ENCODE data around the gene TMEM256. TPM values are rescaled to one million over a fixed set of nuclear protein-coding genes. Genes with fewer than 3 reads are reported as not detected.

TMEM256 gene
- total RNA-seq, 1 donor from 2014 or later, result 54.7 TPM

DNA sequence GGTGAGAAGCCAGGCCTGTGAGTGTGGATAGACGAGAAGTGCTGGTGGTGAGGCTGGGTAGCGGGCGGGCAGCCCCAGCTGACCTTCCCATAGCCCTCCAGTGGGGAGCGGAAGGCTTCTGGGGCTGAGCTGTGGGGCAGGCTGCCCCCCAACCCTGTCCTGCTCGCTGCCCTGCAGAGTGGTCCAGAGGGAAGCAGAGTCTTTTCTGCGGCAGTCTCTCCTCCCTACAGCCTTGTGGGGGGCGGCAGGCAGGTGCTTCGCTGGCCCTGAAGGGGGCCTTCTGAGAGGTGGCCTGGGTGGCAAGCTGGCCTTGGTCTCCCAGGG, 7.5 kb upstream of the TMEM256 start:
- H3K4me1 Mint-ChIP-seq (ENCODE audit: low read depth), result no peaks in the 10 kb centered on the region
- H3K27ac Mint-ChIP-seq, result no peak overlapping the region
- H3K4me3 Mint-ChIP-seq, result no peak overlapping the region
- intact Hi-C loops (cut with micrococcal nuclease), result no loop called here
- no peak for DNase-seq (ENCODE audit: low spot score)
- no peaks in the 10 kb centered on the region for H3K9me3 Mint-ChIP-seq
- H3K36me3 Mint-ChIP-seq (ENCODE audit: low read depth), result no peaks in the 10 kb centered on the region
- H3K27me3 Mint-ChIP-seq (ENCODE audit: insufficient read depth), result peaks cover 15% of the 10 kb centered on the region

GRCh38 chr17:7410634-7411426, 6.9 kb upstream of the TMEM256 start:
- H3K27me3 Mint-ChIP-seq (ENCODE audit: insufficient read depth), result peaks cover 20% of the 10 kb centered on the region
- H3K36me3 Mint-ChIP-seq (ENCODE audit: low read depth), result peaks cover under 1% of the 10 kb centered on the region
- H3K27ac Mint-ChIP-seq, result no peak overlapping the region
- DNase-seq (ENCODE audit: low spot score), result no peak
- no peak overlapping the region for H3K4me3 Mint-ChIP-seq
- peaks cover 4% of the 10 kb centered on the region for H3K4me1 Mint-ChIP-seq (ENCODE audit: low read depth)
- intact Hi-C loops (cut with micrococcal nuclease), result no loop called here
- no peaks in the 10 kb centered on the region for H3K9me3 Mint-ChIP-seq

DNA sequence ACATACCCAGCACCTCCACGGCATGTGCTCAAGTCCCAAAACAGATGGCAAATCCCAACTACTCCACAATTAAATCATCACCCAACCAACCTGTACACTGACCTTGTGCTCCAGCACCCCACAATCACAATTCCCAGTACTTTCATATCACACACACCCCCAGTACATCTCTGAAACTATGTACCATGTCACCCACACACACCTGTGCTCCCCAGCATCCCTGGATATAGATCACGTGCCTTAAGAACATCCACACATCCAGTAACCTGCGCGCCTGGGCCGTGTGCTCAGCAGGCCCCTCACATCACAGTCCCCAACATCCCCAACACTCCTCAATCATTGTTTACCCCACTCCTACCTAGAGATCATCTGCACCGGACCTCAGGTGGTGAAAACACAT, 5.8 kb upstream of the TMEM256 start:
- intact Hi-C loops (cut with micrococcal nuclease), result no loop called here
- H3K27me3 Mint-ChIP-seq (ENCODE audit: insufficient read depth), result peaks cover 24% of the 10 kb centered on the region
- H3K36me3 Mint-ChIP-seq (ENCODE audit: low read depth), result peaks cover 2% of the 10 kb centered on the region
- H3K4me3 Mint-ChIP-seq, result no peak overlapping the region
- no peaks in the 10 kb centered on the region for H3K9me3 Mint-ChIP-seq
- H3K4me1 Mint-ChIP-seq (ENCODE audit: low read depth), result peaks cover 6% of the 10 kb centered on the region
- DNase-seq (ENCODE audit: low spot score), result no peak
- no peak overlapping the region for H3K27ac Mint-ChIP-seq

DNA sequence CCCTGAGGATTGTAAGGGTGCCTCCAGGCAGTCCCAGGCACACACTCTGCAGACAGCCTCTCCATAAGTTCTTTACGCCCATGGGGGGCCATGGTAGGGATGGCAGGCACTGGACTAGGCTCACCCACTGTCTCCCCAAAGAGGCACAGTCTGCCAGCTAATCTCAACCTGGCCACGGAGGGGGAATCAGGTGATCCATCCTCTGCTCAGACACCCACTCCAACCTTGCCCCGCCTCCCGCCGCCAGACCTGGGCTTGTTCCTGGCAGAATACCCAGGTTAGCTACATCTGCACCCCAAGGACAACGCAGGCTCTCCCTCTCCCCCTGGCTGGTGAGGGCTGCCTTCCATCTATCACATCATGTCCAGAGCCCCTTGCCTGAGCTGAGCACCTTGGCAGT, 5.0 kb upstream of the TMEM256 start:
- intact Hi-C loops (cut with micrococcal nuclease), result no loop called here
- H3K27me3 Mint-ChIP-seq (ENCODE audit: insufficient read depth), result peaks cover 28% of the 10 kb centered on the region

DNA sequence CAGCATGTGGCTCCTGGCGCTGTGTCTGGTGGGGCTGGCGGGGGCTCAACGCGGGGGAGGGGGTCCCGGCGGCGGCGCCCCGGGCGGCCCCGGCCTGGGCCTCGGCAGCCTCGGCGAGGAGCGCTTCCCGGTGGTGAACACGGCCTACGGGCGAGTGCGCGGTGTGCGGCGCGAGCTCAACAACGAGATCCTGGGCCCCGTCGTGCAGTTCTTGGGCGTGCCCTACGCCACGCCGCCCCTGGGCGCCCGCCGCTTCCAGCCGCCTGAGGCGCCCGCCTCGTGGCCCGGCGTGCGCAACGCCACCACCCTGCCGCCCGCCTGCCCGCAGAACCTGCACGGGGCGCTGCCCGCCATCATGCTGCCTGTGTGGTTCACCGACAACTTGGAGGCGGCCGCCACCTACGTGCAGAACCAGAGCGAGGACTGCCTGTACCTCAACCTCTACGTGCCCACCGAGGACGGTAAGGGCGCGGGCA, 4.4 kb upstream of the TMEM256 start:
- Mint-ChIP-seq H3K4me1 (ENCODE audit: low read depth) (peaks cover 7% of the 10 kb centered on the region), H3K4me3 (no peak overlapping the region), H3K27me3 (ENCODE audit: insufficient read depth) (peaks cover 28% of the 10 kb centered on the region), H3K36me3 (ENCODE audit: low read depth) (peaks cover 2% of the 10 kb centered on the region), H3K27ac (no peak overlapping the region), H3K9me3 (no peaks in the 10 kb centered on the region)
- DNase-seq (ENCODE audit: low spot score), result no peak
- intact Hi-C loops (cut with micrococcal nuclease), result no loop called here

More for the DNA sequence above, 5.0 kb upstream of the TMEM256 start:
- peaks cover 6% of the 10 kb centered on the region for H3K4me1 Mint-ChIP-seq (ENCODE audit: low read depth)
- H3K4me3 Mint-ChIP-seq, result no peak overlapping the region
- no peaks in the 10 kb centered on the region for H3K9me3 Mint-ChIP-seq
- no peak overlapping the region for H3K27ac Mint-ChIP-seq
- H3K36me3 Mint-ChIP-seq (ENCODE audit: low read depth), result peaks cover 2% of the 10 kb centered on the region
- no peak for DNase-seq (ENCODE audit: low spot score)

DNA sequence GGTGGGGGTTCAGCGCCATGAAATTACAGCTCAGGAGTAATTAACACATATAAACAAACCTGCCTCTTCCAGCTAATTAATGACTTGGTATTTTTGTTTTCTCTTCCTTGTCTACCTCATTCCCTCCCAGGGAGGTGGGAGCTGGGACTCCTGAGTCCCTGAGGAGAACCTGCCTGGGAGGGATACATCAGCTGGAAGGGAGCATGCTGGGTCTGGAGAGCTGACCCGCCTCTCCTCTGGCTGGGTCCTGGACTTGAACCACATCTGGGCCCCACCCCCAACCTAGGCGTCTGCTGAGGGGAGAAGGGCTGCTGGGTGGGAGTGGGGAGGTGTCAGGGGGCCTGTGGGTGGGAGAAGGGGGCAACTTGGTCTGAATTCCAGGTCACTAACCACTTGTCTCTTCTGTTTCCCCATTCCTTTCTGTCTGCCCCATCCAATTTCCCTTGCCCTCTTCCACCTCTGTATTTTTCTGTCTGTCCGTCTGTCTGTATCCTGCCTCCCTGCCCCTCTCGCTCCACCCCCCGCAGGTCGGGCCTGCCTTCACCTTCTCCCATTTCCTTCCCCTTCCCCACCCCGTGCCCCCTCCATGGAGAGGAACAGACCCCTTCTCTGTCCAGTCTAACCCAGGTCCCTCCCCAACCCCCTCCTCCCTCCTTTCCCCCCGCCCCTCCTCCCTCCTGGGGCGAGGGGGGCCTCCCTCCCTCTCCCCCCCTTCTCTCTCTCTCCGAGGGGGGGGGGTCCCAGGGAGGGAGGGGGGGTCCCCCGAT, 3.8 kb upstream of the TMEM256 start, which contains the start of gene NLGN2:
Gene NLGN2 (plus strand): TSS at position 361 of the 767 bp plus-strand sequence. CDS start 411 bp downstream, outside the sequence.
- DNase-seq (ENCODE audit: low spot score), result no peak
- intact Hi-C loops (cut with micrococcal nuclease), result no loop called here
- peak within 1 kb of the TSS; percentile 58 for H3K4me3 Mint-ChIP-seq
- no peaks in the 10 kb centered on the region for H3K9me3 Mint-ChIP-seq
- H3K27me3 Mint-ChIP-seq (ENCODE audit: insufficient read depth), result peaks cover 26% of the 10 kb centered on the region
- H3K27ac Mint-ChIP-seq, result no peak within 1 kb of the TSS
- H3K4me1 Mint-ChIP-seq (ENCODE audit: low read depth), result peaks cover 13% of the 10 kb centered on the region
- peaks cover 2% of the 10 kb centered on the region for H3K36me3 Mint-ChIP-seq (ENCODE audit: low read depth)

DNA sequence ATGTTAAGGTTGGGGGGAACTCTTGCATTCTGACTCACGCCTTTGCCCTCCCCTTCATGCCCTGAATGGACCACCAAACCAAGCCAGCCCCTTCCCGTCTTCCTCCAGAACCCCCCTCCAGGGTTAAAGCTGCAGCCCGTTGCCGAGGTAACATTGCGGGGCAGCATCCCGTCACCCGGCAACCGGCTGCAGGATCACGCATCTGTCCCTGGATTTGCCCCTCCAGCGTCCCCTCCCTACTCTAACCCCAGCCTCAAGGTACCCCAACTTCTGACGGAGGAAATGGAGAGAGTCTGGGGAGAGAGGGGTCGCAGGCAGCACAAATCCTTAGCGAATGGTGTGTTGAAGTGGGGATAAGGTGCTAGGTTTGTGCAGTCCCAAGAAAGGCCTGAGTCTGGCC, 3.2 kb upstream of the TMEM256 start:
- DNase-seq (ENCODE audit: low spot score), result no peak
- intact Hi-C loops (cut with micrococcal nuclease), result no loop called here
- H3K4me3 Mint-ChIP-seq, result peak overlapping the region; percentile 58
- peaks cover 13% of the 10 kb centered on the region for H3K4me1 Mint-ChIP-seq (ENCODE audit: low read depth)
- H3K27ac Mint-ChIP-seq, result no peak overlapping the region
- H3K9me3 Mint-ChIP-seq, result no peaks in the 10 kb centered on the region
- H3K27me3 Mint-ChIP-seq (ENCODE audit: insufficient read depth), result peaks cover 26% of the 10 kb centered on the region
- H3K36me3 Mint-ChIP-seq (ENCODE audit: low read depth), result peaks cover 2% of the 10 kb centered on the region

DNA sequence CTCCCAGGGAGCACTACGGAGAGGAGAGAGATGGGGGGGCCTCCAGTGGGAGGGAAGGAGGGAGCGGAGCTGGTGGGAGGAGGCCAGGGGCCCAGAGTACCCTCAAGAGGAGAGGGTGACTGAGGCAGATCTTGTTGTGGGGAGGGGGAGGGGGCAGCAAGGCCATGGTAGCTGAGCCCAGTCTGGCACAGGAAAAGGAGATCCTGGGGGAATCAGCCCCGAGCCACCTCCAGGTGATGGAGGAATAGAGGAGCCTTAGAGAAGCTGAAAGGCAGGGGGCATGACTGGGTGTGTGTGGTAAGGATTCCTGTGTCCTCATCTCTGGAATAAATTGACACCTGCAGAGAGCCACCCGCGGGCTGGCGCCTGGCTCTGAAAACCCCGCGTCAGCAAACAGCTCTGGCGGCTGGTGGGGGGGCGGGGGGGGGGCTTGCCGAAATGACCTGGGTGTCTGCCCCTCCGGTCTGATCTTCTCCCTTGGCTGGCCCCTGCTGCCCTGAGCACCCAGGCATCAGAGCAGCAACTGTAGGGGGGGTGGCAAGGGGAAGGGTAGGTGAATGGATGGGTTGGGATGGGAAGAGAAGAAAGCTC, 2.4 kb upstream of the TMEM256 start:
- DNase-seq (ENCODE audit: low spot score), result no peak
- Mint-ChIP-seq H3K27me3 (ENCODE audit: insufficient read depth) (peaks cover 26% of the 10 kb centered on the region), H3K4me3 (peak overlapping the region; percentile 72), H3K27ac (peak overlapping the region; percentile 4), H3K4me1 (ENCODE audit: low read depth) (peaks cover 13% of the 10 kb centered on the region), H3K36me3 (ENCODE audit: low read depth) (peaks cover 2% of the 10 kb centered on the region), H3K9me3 (no peaks in the 10 kb centered on the region)
- intact Hi-C loops (cut with micrococcal nuclease), result no loop called here

DNA sequence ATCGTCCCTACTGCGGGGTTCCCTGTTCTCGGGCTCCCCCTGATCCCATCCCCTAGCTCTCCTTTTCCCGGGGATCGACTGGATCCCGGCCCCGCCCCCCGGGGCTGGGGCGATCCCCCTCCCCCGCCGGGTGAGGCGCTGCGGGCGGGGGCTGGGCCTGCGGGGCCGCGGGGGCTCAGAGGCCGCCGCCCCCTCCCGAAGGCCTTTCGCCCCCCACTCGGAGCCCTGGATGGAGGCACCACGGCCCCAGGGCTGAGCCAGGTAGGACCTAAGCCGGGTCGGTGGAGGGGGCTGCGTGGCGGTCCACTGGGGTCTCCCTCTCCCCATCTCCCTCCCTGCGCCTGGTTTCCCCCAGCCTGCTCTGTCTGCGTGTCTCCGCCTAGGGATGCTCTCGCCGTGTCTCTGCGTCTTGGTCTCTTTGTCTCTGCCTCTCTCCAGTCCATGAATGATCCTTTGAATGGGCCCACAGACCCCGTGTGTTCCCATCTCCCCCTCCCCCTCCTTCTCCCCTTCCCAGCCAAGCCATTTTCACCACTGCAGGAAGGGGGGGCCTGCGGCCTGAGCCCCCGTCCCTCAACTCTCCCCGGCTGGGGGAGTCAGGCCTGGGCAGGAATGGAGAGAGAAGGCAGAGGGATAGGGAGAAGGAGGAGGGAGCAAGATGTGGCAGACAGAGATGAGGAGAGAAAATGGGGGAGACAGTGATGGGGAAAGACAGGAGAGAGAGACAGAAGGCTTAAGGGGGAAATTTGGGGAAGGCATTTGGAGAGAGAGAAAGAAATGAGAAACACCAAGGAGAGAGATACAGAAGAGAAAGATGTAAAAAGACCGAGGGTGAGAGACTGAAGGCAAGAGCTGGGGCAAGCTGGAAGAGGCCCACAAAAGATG, 1.7 kb upstream of the TMEM256 start:
- Mint-ChIP-seq H3K27ac (peak overlapping the region; percentile 70), H3K27me3 (ENCODE audit: insufficient read depth) (peaks cover 26% of the 10 kb centered on the region), H3K4me1 (ENCODE audit: low read depth) (peaks cover 13% of the 10 kb centered on the region), H3K36me3 (ENCODE audit: low read depth) (peaks cover 2% of the 10 kb centered on the region), H3K9me3 (no peaks in the 10 kb centered on the region), H3K4me3 (peak overlapping the region; percentile 77)
- DNase-seq (ENCODE audit: low spot score), result no peak
- intact Hi-C loops (cut with micrococcal nuclease), result no loop called here

DNA sequence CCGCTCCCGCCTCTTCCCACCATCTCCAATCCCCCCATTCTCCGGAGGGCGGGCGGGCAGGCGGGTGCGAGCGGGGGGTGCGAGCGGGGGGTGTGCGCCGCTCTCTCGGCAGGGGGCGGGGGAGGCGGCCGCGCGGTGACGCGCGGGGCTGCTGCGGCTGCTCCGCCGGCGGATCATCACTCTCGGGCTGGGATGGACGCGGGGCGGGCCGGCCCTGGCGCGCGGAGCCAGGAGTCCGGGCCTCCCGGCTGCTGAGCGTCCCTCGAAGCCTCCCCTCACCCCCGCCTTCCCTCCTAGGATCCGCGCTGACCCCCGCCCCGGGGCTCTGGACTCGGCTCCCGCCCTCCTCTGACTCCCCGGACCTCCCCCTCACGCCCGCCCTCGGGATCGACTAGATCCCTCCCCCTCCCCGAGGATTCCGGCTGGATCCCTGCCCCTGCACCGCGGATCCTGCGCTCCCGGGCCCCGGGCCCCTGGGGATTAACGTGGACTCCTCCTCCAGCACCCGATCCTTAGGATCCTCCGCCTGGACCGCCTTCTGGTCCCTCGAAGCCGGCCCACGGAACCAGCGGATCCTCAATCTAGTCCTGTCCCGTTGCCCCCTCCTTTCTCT, 946 bp upstream of the TMEM256 start:
- Mint-ChIP-seq H3K4me3 (peak overlapping the region; percentile 92), H3K27me3 (ENCODE audit: insufficient read depth) (peaks cover 22% of the 10 kb centered on the region), H3K27ac (peak overlapping the region; percentile 95), H3K36me3 (ENCODE audit: low read depth) (peaks cover 2% of the 10 kb centered on the region), H3K4me1 (ENCODE audit: low read depth) (peaks cover 13% of the 10 kb centered on the region), H3K9me3 (no peaks in the 10 kb centered on the region)
- DNase-seq (ENCODE audit: low spot score), result no peak
- intact Hi-C loops (cut with micrococcal nuclease), result loop anchor here (1.0 to 5.0 kb wide), 19 partner anchors 11 to 963 kb away; partner anchors contain the start of genes CNTROB, CTDNEP1, EIF5A and ELP5

- peaks cover 13% of the 10 kb centered on the region for H3K4me1 Mint-ChIP-seq (ENCODE audit: low read depth)
- H3K4me3 Mint-ChIP-seq, result peak overlapping the region; percentile 92
- H3K36me3 Mint-ChIP-seq (ENCODE audit: low read depth), result peaks cover 2% of the 10 kb centered on the region
- intact Hi-C loops (cut with micrococcal nuclease), result loop anchor here (5.0 kb wide), 4 partner anchors 151 to 961 kb away; partner anchors contain the start of genes CNTROB, CTDNEP1, ELP5 and PIMREG
- H3K27ac Mint-ChIP-seq, result peak overlapping the region; percentile 95
- peaks cover 18% of the 10 kb centered on the region for H3K27me3 Mint-ChIP-seq (ENCODE audit: insufficient read depth)
- no peak for DNase-seq (ENCODE audit: low spot score)
- H3K9me3 Mint-ChIP-seq, result no peaks in the 10 kb centered on the region
Measured at GRCh38 chr17:7403727-7403976, 245 bp downstream of the TMEM256 start.
